WTC11 (cell line): ENCODE data around the gene ODAD3.

Experiments
- CREM ChIP-seq: sonication (generic); formaldehyde crosslinking; IDR thresholded peaks from 2 replicates; pipeline ENCODE4 v1.8.1; 2022; ENCODE audit warnings: mild to moderate bottlenecking, missing genetic modification reagents, moderate library complexity
- CTCF ChIP-seq: fragments of 200-600 bp; IDR thresholded peaks from 2 replicates; pipeline ENCODE4 v1.8.0; 2022; ENCODE audit warnings: antibody characterized with exemption
- ETV6 ChIP-seq: sonication (generic); formaldehyde crosslinking; IDR thresholded peaks from 2 replicates; pipeline ENCODE4 v1.8.1; 2022; ENCODE audit warnings: mild to moderate bottlenecking, missing genetic modification reagents
- MAX ChIP-seq: sonication (generic); formaldehyde crosslinking; IDR thresholded peaks from 2 replicates; pipeline ENCODE4 v1.8.0; 2022; ENCODE audit warnings: mild to moderate bottlenecking, missing genetic modification reagents
- SP1 ChIP-seq: sonication (generic); formaldehyde crosslinking; conservative IDR thresholded peaks from 2 replicates; pipeline ENCODE4 v1.8.1; 2022; ENCODE audit warnings: missing genetic modification reagents
- TEAD4 ChIP-seq: sonication (generic); formaldehyde crosslinking; IDR thresholded peaks from 2 replicates; pipeline ENCODE4 v1.8.0; 2022; ENCODE audit warnings: mild to moderate bottlenecking, missing genetic modification reagents
- USF2 ChIP-seq: sonication (generic); formaldehyde crosslinking; IDR thresholded peaks from 2 replicates; pipeline ENCODE4 v1.8.1; 2023; ENCODE audit warnings: mild to moderate bottlenecking, missing genetic modification reagents, moderate library complexity

GRCh38 chr19:11414544-11414943 lies 20.4 kb downstream of the ODAD3 start:
- TF ChIP-seq CTCF (no peak), CREM (CRISPR knock-in tag) (no peak), SP1 (no peak), ETV6 (CRISPR knock-in tag) (no peak), MAX (CRISPR knock-in tag) (no peak), USF2 (CRISPR knock-in tag) (no peak), TEAD4 (no peak)
